GM23338 (cell line): Measurements from ENCODE around the gene INPP4A. TPM values are rescaled to one million over a fixed set of nuclear protein-coding genes. Genes with fewer than 3 reads are reported as not detected.

ENCODE experiments used
- ATAC-seq: fragments of 200-7000 bp; cut with Tn5 transposase; 3 replicates; pipeline ENCODE4 v1.9.1; 2020
- DNase-seq: peaks from one replicate; pipeline ENCODE4 v3.0.0-alpha.2; 2015; ENCODE audit warnings: low spot score
- H2AFZ ChIP-seq: fragments of 200-600 bp; sonication (generic); 2 replicates; pipeline ENCODE4 v1.8.0; 2016; ENCODE audit warnings: antibody characterized with exemption, mild to moderate bottlenecking, moderate library complexity
- H3F3A ChIP-seq: fragments of 200-600 bp; sonication (generic); replicated peaks from 2 replicates; pipeline ENCODE4 v1.8.0; 2017; ENCODE audit warnings: antibody characterized with exemption, mixed run types, low read depth
- H3K27ac ChIP-seq: fragments of 200-600 bp; sonication (generic); 2 replicates; pipeline ENCODE4 v1.6.1; 2016; ENCODE audit warnings: low read depth
- H3K27me3 ChIP-seq: fragments of 200-600 bp; sonication (generic); 2 replicates; pipeline ENCODE4 v1.8.0; 2016; ENCODE audit warnings: mild to moderate bottlenecking, mixed run types, moderate library complexity; ENCODE audit not compliant: insufficient read depth
- H3K36me3 ChIP-seq: fragments of 200-600 bp; sonication (generic); 2 replicates; pipeline ENCODE4 v1.8.0; 2016; ENCODE audit warnings: mild to moderate bottlenecking; ENCODE audit not compliant: insufficient read depth
- H3K4me1 ChIP-seq: fragments of 200-600 bp; sonication (generic); 2 replicates; pipeline ENCODE4 v1.8.0; 2016; ENCODE audit warnings: mild to moderate bottlenecking, moderate library complexity; ENCODE audit not compliant: insufficient read depth
- H3K4me2 ChIP-seq: fragments of 200-600 bp; sonication (generic); 2 replicates; pipeline ENCODE4 v1.7.1; 2017; ENCODE audit warnings: mixed run types
- H3K4me3 ChIP-seq: fragments of 200-600 bp; sonication (generic); 2 replicates; pipeline ENCODE4 v1.6.1; 2016; ENCODE audit warnings: mixed run types
- H3K79me2 ChIP-seq: fragments of 200-600 bp; sonication (generic); replicated peaks from 2 replicates; pipeline ENCODE4 v1.8.0; 2017; ENCODE audit warnings: mild to moderate bottlenecking; ENCODE audit not compliant: insufficient read depth
- H3K9me2 ChIP-seq: fragments of 200-600 bp; sonication (generic); 2 replicates; pipeline ENCODE4 v1.8.0; 2017; ENCODE audit not compliant: insufficient read depth
- H4K20me1 ChIP-seq: fragments of 200-600 bp; sonication (generic); replicated peaks from 2 replicates; pipeline ENCODE4 v1.8.0; 2017; ENCODE audit warnings: mild to moderate bottlenecking; ENCODE audit not compliant: insufficient read depth
- H3K27ac Mint-ChIP-seq: 2 replicates; pipeline ENCODE4 v1.8.0; 2020; ENCODE audit warnings: inconsistent platforms, mild to moderate bottlenecking, moderate library complexity, mixed read lengths
- H3K27me3 Mint-ChIP-seq: 3 replicates; pipeline ENCODE4 v1.8.0; 2022; ENCODE audit warnings: low read depth, mild to moderate bottlenecking, moderate library complexity, mixed read lengths, inconsistent platforms; ENCODE audit not compliant: insufficient read depth, poor library complexity
- H3K36me3 Mint-ChIP-seq: 3 replicates; pipeline ENCODE4 v1.8.0; 2021; ENCODE audit warnings: low read depth, mild to moderate bottlenecking, inconsistent platforms, moderate library complexity, mixed read lengths
- H3K4me1 Mint-ChIP-seq: 3 replicates; pipeline ENCODE4 v1.8.0; 2020; ENCODE audit warnings: mild to moderate bottlenecking, inconsistent platforms, mixed read lengths
- H3K4me3 Mint-ChIP-seq: 3 replicates; pipeline ENCODE4 v1.8.0; 2021; ENCODE audit warnings: moderate library complexity, mild to moderate bottlenecking, inconsistent platforms, mixed read lengths
- H3K9me3 Mint-ChIP-seq: 3 replicates; pipeline ENCODE4 v1.8.0; 2020; ENCODE audit warnings: moderate library complexity, mild to moderate bottlenecking, inconsistent platforms, mixed read lengths
- CREB1 ChIP-seq: fragments of 250-450 bp; sonication (Bioruptor Pico); IDR thresholded peaks from 2 replicates; pipeline ENCODE4 v1.5.0; 2020; ENCODE audit warnings: low read depth, mild to moderate bottlenecking, moderate library complexity
- EZH2 ChIP-seq: fragments of 200-600 bp; sonication (generic); IDR thresholded peaks from one replicate; pipeline ENCODE4 v1.8.0; 2017; ENCODE audit warnings: antibody characterized with exemption, mild to moderate bottlenecking, low read depth; ENCODE audit not compliant: unreplicated experiment
- EZH2phosphoT487 ChIP-seq: fragments of 200-600 bp; sonication (generic); IDR thresholded peaks from one replicate; pipeline ENCODE4 v1.8.1; 2018; ENCODE audit warnings: antibody characterized with exemption; ENCODE audit not compliant: unreplicated experiment
- ZNF331 ChIP-seq: fragments of 250-450 bp; sonication (Bioruptor Pico); IDR thresholded peaks from 2 replicates; pipeline ENCODE4 v1.5.0; 2020; ENCODE audit warnings: low read depth, mild to moderate bottlenecking, moderate library complexity
- ZNF462 ChIP-seq: fragments of 250-450 bp; sonication (Bioruptor Pico); IDR thresholded peaks from 2 replicates; pipeline ENCODE4 v1.5.0; 2020; ENCODE audit warnings: mild to moderate bottlenecking, moderate library complexity
- polyA plus RNA-seq: library from polyadenylated mRNA; unstranded; fragments of >200 nt; fragmentation: Nextera tagmentation; extraction: Ambion mirVana; gene quantifications from 2 replicates; pipeline ENCODE4 v1.2.1, GENCODE V29; 2016
- total RNA-seq: library from RNA; depleted of rRNA; stranded (reverse); fragments of >200 nt; shearing (Covaris generic); gene quantifications from 2 replicates; pipeline ENCODE4 v1.2.3, GENCODE V29; 2014

The INPP4A gene
- total and polyA plus RNA-seq, 2 experiments from 2014 or later, result 8.5 to 36.9 TPM

- TF ChIP-seq ZNF462 (CRISPR knock-in tag), result no peak
These were observed 83.7 kb downstream of the INPP4A start (continued) for GRCh38 chr2:98528349-98528748.

- Histone ChIP-seq H3K79me2 (no peaks in the 10 kb centered on the region), H3K36me3 (no peaks in the 10 kb centered on the region), H3K27me3 (no peaks in the 10 kb centered on the region), H4K20me1 (no peaks in the 10 kb centered on the region; the same call in 1 of the 2 replicates), H3K27ac (no peak overlapping the region), H3F3A (no peaks in the 10 kb centered on the region), H2AFZ (no peak overlapping the region), H3K4me2 (no peak overlapping the region), H3K4me3 (no peak overlapping the region), H3K4me1 (no peaks in the 10 kb centered on the region), H3K9me2 (no peaks in the 10 kb centered on the region)
- TF ChIP-seq EZH2 (no peak), CREB1 (CRISPR knock-in tag) (no peak), ZNF331 (CRISPR knock-in tag) (no peak), ZNF462 (CRISPR knock-in tag) (no peak), EZH2phosphoT487 (no peak)
- no peak for DNase-seq
- Mint-ChIP-seq H3K27me3 (peaks cover 1% of the 10 kb centered on the region), H3K27ac (no peak overlapping the region), H3K4me1 (no peaks in the 10 kb centered on the region), H3K4me3 (no peak overlapping the region), H3K9me3 (peaks cover 10% of the 10 kb centered on the region; the same call in 1 of the 3 replicates), H3K36me3 (peaks cover 21% of the 10 kb centered on the region; the same call in 2 of the 3 replicates)
- ATAC-seq, result no peak
These were observed 85.5 kb downstream of the INPP4A start for GRCh38 chr2:98530114-98530513.
